ENCODE data around the gene LRRC31.
A peak's percentile ranks its signal among the peaks of the same experiment; 100 is the strongest.

LRRC31 gene

DNA sequence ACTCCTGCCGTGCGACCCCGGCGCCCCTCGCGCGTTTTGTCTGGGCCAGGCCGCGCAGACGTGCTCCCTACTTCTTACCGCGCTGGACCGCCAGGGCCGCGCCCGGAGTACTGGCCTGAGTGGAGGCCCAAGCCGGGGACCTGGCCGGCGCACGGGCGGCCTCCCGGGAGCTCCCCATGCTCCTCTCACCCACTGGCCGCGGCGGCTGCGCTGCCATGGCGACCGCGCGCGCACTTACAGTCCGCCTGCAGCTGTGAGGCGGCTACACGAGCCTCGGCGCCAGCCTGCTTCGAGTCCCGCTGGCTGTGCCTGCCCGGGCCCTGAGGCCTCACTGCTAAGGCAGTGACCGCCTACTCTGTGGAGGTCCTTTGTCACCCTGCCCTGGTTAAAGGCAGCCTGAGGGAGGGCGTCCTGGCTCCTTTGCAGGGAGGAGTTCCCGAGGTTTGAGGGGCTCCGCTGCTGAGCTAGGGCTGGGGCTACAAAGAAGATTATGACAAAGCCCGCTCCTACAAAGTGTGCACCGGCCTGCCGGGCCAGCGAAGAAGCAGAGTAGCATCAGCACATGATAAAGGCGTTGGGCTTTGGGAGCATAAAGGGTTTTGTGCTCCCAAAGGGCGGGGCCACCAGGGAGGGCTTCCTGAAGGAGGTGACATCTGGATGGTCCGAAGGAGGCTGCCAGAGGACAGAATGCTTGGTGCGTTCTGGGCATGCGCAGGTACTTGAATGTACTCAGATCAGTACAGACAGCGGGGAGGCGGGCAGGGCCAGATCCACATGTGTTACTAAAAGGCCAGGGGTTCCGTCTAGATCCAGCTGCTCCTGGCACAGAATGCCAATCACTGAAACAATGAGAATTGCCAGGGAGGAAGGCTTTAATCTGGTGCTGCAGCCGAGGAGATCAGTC lies 57.2 kb downstream of the LRRC31 start, which contains the start of the genes LRRC34 and LRRIQ4:
TSS of gene LRRC34 (minus strand) at position 573 of the 904 bp plus-strand sequence. CDS start at position 217, 356 bp downstream.
TSS of gene LRRIQ4 (plus strand) at position 539 of the 904 bp plus-strand sequence. CDS start 9,052 bp downstream, outside the sequence.
- DNase-seq = peak; percentile 83

GRCh38 chr3:169811631-169812331 lies 58.0 kb downstream of the LRRC31 start:
- DNase-seq = peak; percentile 47

GRCh38 chr3:169809230-169809795 lies 60.4 kb downstream of the LRRC31 start:
- DNase-seq = no peak

DNA sequence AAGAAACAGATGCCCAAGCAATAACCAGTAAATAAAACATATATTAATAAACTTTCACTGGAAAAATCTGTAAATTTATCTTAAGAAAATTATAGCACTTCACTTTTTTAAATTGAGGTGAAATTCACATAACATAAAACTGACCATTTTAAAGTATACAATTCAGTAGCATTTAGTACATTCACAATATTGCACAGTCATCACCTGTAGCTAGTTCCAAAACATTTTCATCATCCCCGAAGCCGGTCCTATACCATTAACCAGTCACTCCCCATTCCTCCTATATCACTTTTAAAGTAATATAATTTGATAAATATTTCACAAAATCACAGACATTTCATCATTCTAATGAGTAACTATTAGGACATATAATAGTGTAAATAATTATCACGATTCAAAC lies 65.1 kb downstream of the LRRC31 start:
- no peak for DNase-seq

DNA sequence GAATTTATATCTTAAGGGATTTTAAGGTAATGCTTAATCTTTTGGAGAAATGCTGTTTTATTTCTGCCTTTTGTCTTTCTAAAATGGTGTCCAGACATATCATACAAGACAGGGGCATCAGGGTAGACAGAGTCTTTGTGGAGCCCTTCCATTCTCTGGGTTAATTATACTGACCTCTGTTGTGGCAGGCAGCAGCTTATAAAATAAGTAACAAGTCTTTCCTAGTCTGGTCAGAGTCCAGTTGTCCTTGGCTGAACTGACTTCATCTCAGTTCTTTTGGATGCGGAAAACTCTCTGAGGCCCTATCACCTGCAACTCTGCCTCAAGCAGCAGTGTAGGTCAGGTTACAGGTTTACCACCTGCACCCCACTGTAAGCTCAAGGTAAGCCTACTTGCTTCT lies 77.4 kb downstream of the LRRC31 start:
- DNase-seq = no peak

GRCh38 chr3:169790687-169791429 lies 78.9 kb downstream of the LRRC31 start:
- no peak for DNase-seq

DNA sequence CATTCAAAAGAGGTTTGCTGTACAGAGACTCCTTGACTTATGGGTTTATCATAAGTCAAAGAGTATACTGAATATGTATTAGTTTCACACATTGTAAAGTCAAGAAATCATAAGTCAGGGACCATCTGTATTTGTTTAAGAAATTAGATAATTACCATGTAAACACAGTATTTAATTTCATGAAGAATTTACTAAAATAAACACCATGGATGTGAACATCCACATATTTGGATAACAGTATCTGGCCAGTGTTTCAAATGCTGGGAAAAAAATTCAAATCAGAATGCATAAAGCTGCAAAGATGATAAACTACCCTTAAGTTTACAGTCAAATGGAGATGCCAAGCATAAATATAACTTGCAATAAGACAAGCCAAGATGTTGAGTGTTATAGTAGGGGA lies 79.5 kb downstream of the LRRC31 start:
- DNase-seq = no peak
